Measurements from ENCODE around the gene RAD51B.
"Not testable (repeated sequence)": the region's sequence is repeated elsewhere in the genome, so short reads cannot be mapped to it uniquely, and the experiment has no call there.

Gene RAD51B

GRCh38 chr14:68253160-68253780, 433.7 kb downstream of the RAD51B start:
- no peak for DNase-seq (ENCODE audit: low spot score)

GRCh38 chr14:68253878-68254528, 434.4 kb downstream of the RAD51B start:
- no peak for DNase-seq (ENCODE audit: low spot score)

- no peak for DNase-seq (ENCODE audit: low spot score)
These were observed 435.3 kb downstream of the RAD51B start for GRCh38 chr14:68254669-68255527.

GRCh38 chr14:68255693-68256178, 436.2 kb downstream of the RAD51B start:
- DNase-seq (ENCODE audit: low spot score), result no peak

- no peak for DNase-seq (ENCODE audit: low spot score)
These were observed 438.4 kb downstream of the RAD51B start for GRCh38 chr14:68257969-68258368.

- DNase-seq (ENCODE audit: low spot score), result not testable (repeated sequence)
These were observed 439.4 kb downstream of the RAD51B start for GRCh38 chr14:68258995-68259394.

- DNase-seq (ENCODE audit: low spot score), result no peak
These were observed 440.5 kb downstream of the RAD51B start for GRCh38 chr14:68260121-68260520.

GRCh38 chr14:68261092-68261842, 441.7 kb downstream of the RAD51B start:
- no peak for DNase-seq (ENCODE audit: low spot score)

GRCh38 chr14:68262567-68262966, 443.0 kb downstream of the RAD51B start:
- no peak for DNase-seq (ENCODE audit: low spot score)

- DNase-seq (ENCODE audit: low spot score), result no peak
These were observed 444.1 kb downstream of the RAD51B start for GRCh38 chr14:68263563-68264259.

GRCh38 chr14:68264260-68264569, 444.6 kb downstream of the RAD51B start:
- DNase-seq (ENCODE audit: low spot score), result no peak

GRCh38 chr14:68266998-68267397, 447.4 kb downstream of the RAD51B start:
- DNase-seq (ENCODE audit: low spot score), result no peak

GRCh38 chr14:68268197-68268596, 448.6 kb downstream of the RAD51B start:
- DNase-seq (ENCODE audit: low spot score), result no peak

GRCh38 chr14:68268719-68269118, 449.1 kb downstream of the RAD51B start:
- DNase-seq (ENCODE audit: low spot score), result no peak

GRCh38 chr14:68269136-68269927, 449.8 kb downstream of the RAD51B start:
- no peak for DNase-seq (ENCODE audit: low spot score)

- DNase-seq (ENCODE audit: low spot score), result no peak
These were observed 450.8 kb downstream of the RAD51B start for GRCh38 chr14:68270342-68270741.

GRCh38 chr14:68271913-68272391, 452.4 kb downstream of the RAD51B start:
- no peak for DNase-seq (ENCODE audit: low spot score)

GRCh38 chr14:68273413-68273812, 453.8 kb downstream of the RAD51B start:
- no peak for DNase-seq (ENCODE audit: low spot score)

GRCh38 chr14:68274725-68275124, 455.1 kb downstream of the RAD51B start:
- no peak for DNase-seq (ENCODE audit: low spot score)

GRCh38 chr14:68278576-68279436, 459.2 kb downstream of the RAD51B start:
- DNase-seq (ENCODE audit: low spot score), result peak; percentile 35

Measured in COLO829 (cell line).